GM18499 (cell line): Measurements from ENCODE around the gene SAMSN1.
"Not testable (repeated sequence)": the region's sequence is repeated elsewhere in the genome, so short reads cannot be mapped to it uniquely, and the experiment has no call there.

Source experiments
- ATAC-seq: cut with Tn5 transposase; IDR thresholded peaks from one replicate; pipeline ENCODE4 v1.9.1; 2021; ENCODE audit warnings: moderate number of reproducible peaks; ENCODE audit not compliant: insufficient read depth, unreplicated experiment

The SAMSN1 gene

DNA sequence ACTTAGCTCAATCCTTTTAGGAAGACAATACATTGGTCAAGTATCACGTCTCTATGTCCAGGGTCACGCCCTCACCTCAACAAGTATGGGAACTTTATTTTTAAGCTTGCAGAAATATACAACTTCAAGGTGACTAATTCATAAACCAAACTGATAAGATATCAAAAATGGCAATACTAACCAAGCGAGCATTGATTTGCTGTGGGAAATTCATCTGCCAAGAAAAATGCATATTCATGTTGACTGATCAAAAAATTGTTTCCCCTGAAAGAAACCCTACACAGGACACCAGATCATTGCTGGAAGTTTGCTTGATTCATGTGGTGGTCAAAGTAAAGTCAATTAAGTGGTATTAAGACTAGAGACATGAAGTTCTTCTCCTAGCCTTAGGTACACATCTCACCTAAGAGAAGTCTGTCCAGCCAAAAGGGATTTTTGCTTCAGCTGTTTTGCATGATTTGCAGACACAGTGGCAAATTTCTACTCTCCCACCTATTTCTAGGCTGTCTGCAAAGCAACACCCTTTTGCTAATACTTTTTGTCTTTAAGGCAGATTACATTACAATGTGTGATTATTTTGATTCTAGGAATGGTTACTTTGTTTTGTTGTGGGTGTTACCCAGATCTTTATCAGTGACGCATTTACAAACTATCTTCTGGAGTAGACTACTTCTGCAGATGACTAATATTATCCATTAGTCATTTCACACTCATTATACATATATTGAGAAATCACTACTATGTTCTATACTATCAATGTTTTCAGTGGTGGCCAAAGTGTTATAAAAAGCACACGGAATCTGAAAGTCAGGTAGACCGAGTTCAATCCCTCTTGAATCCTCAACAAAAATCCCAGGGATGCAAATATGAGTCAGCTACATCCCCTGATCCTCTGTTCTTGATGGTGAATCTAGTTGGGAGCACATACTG, 12.4 kb downstream of the SAMSN1 start:
- ATAC-seq = peak; percentile 83

DNA sequence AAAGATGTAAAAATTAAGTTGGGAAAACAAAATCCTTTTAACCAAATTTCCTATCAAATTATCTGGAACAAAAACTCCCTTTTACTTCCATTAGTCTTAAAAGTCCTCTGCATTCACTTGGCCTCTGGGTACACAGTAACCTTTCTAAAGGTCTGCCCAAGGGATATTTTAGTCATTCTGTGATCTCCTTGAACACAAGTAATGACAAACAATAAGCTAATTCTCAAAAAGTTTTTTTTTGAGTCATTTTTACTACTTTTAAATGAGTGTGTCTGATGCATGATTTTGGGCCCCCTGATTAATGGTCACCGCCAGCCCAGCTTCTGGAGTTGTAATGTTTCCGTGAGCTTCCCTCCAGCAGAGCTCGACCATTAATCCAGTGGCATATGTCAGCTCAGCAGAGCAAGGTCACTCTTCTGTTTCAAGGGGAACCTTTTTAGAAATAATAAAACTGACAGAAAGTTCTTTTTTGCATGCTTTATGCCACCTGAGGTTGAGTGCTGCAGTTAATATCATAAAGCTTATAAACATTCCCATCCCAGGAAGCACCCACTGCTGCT, 14.3 kb downstream of the SAMSN1 start:
- no peak for ATAC-seq

DNA sequence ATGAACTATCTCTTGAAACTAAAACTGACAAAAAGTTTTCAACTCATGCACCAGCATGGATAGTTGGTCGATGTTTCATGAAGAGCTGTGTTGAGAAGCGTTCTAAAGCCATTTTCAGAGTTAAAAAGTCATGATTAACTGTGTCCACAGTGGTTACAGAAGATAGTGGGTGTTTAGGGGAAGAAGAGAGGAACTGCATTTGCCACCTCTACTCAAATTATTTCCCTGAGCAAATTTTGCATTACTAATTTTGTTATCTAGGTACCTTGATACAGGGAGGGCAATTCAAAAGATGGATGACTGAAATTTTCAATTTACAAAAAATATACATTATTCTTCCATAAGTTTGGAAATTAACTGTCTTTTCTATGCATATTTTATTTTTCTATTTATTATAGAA, 15.5 kb downstream of the SAMSN1 start:
- ATAC-seq = no peak

DNA sequence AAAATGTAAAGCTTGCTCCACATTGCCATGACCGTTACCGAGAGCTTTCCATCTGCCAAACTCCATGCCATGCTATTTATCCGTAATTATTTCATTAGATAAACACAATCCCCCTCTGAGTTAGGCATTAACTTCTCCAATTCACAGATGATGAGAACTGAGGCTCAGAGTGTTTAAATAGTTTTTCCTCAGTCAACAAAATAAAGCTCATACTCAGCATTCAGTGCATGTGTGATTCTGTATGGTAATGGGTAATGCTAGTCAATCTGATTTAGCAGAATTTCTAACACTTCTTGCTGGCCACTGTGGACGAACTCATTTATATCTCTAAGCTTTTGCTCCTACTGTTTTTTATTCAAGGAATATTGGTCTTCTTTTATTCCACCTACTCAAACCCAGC, 17.3 kb downstream of the SAMSN1 start:
- no peak for ATAC-seq

DNA sequence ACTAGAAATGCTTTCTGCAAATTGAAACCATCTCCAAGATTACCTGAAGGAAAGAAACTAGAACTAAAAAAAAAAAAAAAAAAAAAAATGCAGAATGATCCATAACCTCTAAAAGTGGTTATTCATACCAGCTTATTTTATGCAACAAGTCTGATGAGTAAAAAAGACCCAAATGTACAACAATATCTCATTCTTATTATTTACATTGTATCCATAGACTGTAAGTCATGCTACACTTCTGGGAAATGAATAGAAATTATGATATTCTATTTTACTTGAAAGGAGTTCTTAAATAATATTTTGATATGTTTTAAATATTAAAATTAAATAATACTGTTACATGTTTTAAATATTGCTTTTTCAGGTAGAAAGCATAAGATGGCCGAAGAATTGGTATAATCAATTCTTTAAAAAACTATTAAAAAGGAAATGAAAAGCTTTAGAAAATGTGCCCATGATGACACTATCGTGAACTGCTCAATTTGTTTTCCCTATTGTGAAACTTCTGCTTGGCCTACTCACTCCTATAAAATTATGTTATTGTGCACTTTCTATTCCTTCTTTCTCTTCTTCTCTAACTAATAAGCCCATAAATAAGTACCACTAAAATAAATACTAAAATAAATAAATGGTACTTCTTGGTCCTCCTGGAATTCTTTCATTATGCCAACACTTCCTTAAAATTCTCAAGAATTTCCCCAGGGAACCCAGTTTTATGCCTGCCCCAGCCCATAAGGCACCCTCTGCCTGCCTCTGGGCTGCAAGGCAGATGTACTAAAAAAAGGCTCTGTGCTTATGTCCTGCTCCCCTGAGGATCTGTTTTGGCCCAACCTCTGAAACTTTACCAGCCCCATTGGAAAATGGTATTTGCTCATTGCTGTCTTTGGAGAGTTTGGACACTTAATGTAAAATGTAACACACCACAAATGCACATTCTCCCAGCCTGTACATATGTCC, 18.1 kb downstream of the SAMSN1 start:
- ATAC-seq = no peak

DNA sequence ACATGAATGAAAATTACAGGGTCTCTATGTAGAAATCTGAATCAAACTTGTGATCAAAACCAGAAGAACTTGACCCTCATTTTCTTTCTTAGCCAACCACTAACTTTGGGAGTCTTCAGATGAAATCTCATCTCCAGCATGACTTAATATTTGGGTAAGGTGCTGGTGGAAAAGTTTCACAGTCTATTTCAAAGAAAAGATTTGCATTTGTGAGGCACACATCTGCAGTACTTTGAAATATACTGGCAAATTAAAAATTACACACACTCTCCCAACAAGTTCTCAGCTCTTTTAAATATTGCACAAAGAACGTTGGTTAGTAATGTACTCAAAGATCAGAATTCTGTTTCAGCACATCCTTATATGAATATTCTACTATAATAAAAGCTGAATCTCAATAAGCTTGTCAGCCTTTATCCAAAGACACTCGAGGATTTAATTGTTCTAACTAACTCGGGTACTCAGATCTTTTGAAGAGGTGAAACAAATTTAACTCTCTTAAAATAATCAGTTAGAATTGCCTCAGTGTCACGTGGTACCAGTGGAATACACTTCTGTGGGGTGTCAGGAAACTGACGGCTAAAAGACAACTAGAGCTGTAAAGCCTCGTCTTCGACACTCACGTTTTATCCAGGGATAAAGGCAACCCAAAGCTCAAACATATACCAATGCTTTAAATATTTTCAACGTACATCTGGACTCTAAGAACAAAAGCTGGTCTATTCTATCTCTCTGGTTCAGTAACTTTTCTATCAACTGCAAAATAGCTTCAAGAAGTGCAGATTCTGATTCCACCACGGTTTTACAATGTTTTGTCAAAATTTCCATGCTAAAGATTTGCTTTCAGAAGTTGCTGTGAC, 19.0 kb downstream of the SAMSN1 start:
- ATAC-seq = no peak

DNA sequence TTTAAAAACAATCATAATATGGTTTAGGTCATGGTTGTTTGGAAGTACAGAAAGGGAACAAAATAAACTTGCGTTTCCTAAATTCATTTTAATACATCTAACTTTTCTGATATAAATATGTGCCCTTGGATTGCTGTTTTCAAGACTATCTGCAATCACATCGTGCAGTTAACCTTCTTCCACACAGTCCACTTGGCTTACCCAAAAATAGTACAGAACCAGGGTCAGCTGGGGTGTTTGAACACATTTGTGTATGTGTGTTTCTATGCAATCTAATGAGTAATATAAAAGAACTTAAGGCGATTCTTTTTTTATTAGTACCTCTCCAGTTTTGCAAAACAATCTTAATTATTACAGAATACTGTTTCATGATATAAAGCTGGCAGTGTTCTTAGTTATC, 19.9 kb downstream of the SAMSN1 start:
- ATAC-seq = no peak

DNA sequence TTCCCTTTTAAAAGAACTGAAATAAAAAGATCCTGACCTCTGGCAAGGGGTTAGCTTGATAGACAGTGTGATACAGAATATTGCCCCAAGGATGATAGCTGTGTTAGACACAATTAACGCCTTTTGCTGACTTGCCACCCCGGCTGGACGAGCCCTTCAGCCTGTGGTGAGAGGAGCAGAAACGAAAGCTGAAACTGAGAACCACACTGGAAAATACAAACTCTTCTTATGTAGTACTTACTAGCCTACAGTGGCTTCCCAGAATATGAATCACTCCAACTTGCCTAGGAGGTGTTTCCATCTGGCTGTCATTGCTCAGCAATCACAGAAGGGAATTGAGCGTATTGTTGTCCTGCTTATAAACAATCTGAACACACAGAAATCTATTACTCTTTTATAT, 22.9 kb downstream of the SAMSN1 start:
- peak; percentile 76 for ATAC-seq

DNA sequence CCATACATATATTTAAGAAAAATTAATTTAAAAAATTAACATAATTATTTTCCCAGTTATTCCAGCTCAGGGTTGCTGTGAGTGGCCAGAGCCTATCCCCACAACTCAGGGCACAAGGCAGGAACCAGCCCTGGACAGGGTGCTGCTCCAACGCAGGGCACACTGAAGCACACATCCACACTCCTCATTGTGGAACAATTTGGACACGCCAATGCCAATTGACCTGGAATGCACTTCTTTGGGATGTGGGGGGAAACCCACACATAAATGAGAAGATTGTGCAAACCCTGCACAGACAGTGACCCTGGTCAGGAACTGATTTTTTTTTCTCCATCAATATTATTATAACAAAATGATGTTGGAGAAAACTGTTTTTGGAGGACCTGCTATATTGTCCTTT, 23.4 kb downstream of the SAMSN1 start:
- ATAC-seq = no peak

DNA sequence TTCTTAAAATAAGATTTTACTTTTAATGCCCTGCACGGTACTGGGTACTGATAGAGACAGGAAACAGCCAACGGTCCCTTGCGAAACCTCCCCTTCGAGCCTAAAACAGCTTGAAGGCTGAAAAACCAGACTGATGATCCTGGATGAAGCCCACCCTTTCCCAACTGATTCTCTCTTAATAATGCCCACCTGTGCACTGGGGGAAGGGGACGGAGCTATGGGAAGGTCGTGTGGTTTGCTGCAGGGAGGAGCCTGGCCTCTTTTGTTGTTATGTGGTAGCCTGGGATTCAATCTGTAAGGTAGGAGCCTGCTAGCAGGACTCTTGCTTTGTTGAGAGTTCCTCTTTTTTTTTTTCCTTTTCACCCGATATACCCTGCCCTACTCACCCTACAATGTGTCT, 25.6 kb downstream of the SAMSN1 start:
- no peak for ATAC-seq

DNA sequence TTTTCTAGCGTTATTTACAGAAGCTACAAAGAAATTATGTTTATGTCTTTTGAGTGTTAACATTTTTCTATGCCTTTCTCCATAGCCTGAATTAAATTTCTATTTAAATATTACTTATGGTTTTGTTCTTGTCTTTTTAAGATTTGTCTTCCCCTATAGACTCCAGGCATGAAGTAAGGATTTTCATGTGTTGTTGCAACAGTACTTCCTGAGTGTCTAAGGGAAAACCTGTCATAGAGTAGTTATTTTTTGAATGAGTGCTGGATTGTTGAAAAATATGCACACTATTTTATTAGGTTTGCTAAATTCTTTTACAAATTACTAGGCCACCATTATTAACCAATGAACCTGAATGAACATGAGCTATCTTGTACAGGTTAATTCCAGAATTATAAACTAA, 27.1 kb downstream of the SAMSN1 start:
- no peak for ATAC-seq

DNA sequence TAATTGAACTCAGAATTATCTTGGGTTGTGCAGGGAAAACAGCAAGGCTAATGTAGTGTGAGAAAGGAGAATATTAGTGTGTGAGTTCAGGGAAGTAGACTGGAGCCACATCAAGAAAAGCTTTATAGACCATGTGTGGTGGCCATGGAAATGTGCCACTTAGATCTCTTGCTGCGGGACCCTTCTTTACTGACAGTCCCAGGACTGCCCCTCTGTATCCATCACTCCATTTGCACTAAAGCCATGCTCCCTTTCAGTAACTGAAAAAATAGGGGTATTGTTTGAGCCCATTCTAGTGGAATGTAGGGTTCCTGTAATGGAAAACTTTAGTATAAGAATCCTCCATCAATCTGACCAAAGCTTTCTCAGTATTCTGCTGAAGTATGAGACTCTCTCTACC, 32.3 kb downstream of the SAMSN1 start:
- ATAC-seq = no peak

DNA sequence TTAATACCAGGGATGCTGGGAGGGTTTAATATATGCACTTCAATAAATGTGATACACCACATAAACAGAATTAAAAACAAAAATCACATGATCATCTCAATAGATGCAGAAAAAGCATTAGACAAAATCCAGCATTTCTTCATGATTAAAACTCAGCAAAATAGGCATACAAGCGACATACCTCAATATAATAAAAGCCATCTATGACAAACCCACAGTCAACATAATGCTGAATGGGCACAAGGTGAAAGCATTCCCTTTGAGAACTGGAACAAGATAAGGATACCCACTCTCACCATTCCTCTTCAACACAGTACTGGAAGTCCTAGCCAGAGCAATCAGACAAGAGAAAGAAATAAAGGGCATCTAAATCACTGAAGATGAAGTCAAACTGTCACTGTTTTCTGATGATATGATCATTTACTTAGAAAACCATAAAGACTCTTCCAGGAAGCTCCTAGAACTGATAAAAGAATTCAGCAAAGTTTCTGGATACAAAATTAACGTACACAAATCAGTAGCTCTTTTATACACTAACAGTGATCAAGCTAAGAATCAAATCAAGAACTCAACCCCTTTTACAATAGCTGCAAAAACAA, 39.2 kb downstream of the SAMSN1 start:
- not testable (repeated sequence) for ATAC-seq

DNA sequence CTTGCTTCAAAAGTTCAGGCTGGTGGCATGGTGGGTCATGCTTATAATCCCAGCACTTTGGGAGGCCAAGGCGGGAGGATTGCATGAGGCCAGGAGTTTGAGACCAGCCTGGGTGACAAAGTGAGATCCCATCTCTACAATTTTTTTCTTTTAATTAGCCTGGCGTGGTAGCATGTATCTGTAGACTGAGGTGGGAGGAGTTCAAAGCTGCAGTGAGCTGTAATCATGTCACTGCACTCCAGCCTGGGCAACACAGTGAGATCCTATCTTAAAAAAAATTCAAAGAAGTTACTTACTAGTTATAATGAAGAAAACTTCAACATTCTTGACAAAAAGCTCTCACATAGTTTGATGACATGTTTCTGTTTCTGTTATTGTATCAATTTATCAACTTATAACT, 45.2 kb downstream of the SAMSN1 start:
- no peak for ATAC-seq

DNA sequence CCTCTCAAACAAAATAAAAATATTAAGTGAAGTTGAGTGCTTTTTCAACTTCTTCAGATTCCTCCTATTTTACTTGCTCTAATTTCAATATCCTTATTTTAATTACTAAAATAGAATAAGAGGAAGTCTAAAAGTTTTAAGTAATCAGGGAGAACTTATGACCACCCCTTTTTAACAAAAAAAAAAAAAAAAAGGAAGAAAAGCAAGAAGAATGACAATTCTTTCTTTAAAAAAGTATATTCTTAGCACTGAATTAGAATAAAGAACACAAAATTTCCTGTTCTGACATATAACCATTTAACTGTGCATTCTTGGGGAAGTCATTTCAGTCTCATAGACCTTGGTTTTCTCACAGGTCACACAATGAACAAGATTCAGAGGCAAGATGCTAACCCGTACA, 46.8 kb downstream of the SAMSN1 start:
- ATAC-seq = no peak

DNA sequence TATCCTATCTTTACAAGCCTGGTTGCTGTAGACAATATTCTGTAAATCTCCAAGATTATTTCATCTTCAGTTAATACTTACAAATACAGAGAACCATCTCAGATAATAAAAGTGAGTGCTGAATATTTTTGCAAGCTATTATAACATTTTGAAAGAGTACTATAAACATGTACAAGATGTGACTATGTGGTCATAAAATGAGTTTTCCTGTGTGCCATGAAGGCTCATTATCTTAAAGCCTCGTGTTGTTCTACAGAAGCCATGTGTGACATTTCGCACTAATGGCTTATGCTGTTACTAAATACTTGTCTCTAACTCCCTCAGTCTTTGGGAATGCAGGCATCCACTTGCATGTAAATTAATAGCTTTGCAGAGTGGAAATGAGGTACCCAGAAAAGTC, 48.3 kb downstream of the SAMSN1 start:
- ATAC-seq = no peak

DNA sequence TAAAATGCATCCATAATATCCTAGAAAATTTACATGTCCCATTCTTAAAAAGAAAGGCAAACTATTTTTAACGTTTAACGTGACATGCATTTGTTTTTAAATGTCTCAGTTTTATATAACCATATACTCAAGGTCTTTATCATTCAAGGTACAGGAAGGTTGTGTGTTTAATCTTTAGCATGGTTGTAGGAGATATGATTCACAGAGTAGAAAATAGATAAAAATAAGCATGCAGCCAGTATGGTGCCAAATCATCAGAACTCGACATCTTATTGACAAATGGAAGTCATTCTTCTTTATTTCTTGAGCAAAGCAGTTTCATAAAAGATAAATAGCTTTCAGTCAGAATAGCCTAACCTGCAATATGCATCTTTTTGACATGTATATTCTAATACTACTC, 51.0 kb downstream of the SAMSN1 start:
- no peak for ATAC-seq

DNA sequence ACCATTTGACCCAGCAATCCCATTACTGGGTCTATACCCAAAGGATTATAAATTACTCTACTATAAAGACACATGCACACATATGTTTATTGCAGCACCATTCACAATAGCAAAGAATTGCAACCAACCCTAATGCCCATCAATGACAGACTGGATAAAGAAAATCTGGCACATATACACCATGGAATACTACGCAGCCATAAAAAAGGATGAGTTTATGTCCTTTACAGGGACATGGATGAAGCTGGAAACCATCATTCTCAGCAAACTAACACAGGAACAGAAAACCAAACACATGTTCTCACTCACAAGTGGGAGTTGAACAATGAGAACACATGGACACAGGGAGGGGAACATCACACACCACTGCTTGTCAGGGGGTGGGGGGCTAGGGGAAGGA, 51.9 kb downstream of the SAMSN1 start:
- not testable (repeated sequence) for ATAC-seq

DNA sequence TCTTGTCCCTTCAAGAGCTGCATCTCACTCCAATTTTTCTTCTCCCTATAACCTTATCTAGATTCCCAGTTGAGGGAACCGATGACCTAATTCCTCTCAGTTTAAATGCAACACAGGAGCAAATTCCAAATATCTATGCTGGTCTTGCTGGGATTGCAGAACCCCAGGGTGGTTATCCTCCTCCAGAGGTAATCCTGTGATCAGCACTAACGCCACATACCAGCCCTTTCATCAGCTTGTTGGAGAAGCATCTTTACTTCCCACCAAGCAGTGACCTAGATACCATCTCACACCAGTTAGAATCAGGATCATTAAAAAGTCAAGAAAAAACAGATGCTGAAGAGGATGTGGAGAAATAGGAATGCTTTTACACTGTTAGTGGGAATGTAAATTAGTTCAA, 52.4 kb downstream of the SAMSN1 start:
- ATAC-seq = no peak

DNA sequence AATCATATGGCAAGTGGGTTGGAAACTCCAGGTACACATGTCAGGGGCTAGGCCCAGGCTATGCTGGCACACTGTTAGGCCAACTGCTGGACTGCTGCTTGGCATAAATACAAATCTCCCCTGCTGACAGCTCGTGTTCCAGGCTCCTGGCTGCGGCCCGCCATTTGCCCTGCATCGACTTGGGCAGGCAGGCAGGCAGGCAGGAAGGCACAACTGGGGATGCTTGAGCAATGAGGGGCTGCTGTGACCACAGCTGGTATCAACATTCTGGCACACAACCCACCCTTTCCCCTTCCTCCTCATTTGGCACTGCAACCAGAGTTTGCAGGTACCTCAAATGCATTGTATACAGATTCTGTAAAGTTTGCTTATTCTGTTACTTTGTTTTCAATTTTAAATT, 53.2 kb downstream of the SAMSN1 start:
- ATAC-seq = no peak
